Measurements from ENCODE around the gene ZNF365. TPM values are rescaled to one million over a fixed set of nuclear protein-coding genes. Genes with fewer than 3 reads are reported as not detected.

The ZNF365 gene
- total and polyA plus RNA-seq, 2 of the 8 experiments (the other 6 are each of a cell fraction or from before 2014, with no cell fraction given), result 0.41 to 0.43 TPM

GRCh38 chr10:62343000-62343399 is 31.2 kb upstream of the ZNF365 start:
- Histone ChIP-seq H2BK120ac (replicated peaks; ENCODE audit: low read depth, low read length) (no peak overlapping the region), H3K14ac (ENCODE audit: insufficient read length) (no peak overlapping the region), H3K4ac (replicated peaks; ENCODE audit: insufficient read length, low read depth, low read length) (no peak overlapping the region), H2BK20ac (ENCODE audit: low read length) (no peak overlapping the region), H2BK5ac (ENCODE audit: low read depth, low read length) (no peak overlapping the region), H4K20me1 (replicated peaks in 1 of 2; ENCODE audit: control insufficient read depth in 1 of 2, insufficient read depth in 2 of 2, low read length in 2 of 2) (no peaks in the 10 kb centered on the region), H4K91ac (replicated peaks; ENCODE audit: insufficient read length, low read length) (no peak overlapping the region), H3K18ac (ENCODE audit: extremely low read depth, low read length) (no peak overlapping the region), H3K23me2 (ENCODE audit: low read depth, low read length) (no peaks in the 10 kb centered on the region), H4K8ac (ENCODE audit: extremely low read depth, insufficient read depth, low read length) (no peak overlapping the region), H2BK15ac (ENCODE audit: low read length) (no peak overlapping the region), H3K9me3 (ENCODE audit: insufficient read depth in 2 of 2, low read depth in 1 of 2, low read length in 1 of 2) (peaks cover 24 to 30% of the 10 kb centered on the region in 2 experiments; a peak in 3 of 4 replicates), H3K79me2 (ENCODE audit: control insufficient read depth in 1 of 2, insufficient read depth in 2 of 2, low read length in 2 of 2) (no peaks in the 10 kb centered on the region), H3K4me3 (ENCODE audit: extremely low read depth in 1 of 4, insufficient read depth in 2 of 4, low read depth in 3 of 4, low read length in 4 of 4) (no peak overlapping the region), H3K4me1 (replicated peaks in 1 of 4; ENCODE audit: control insufficient read depth in 3 of 4, insufficient read depth in 4 of 4, low read length in 3 of 4) (no peaks in the 10 kb centered on the region), H3K56ac (replicated peaks; ENCODE audit: insufficient read length, low read depth, low read length) (no peak overlapping the region), H3K23ac (ENCODE audit: insufficient read length) (no peak overlapping the region), H3K27ac (ENCODE audit: low read depth, low read length) (no peak overlapping the region), H3K79me1 (ENCODE audit: low read depth, low read length) (no peaks in the 10 kb centered on the region), H3K4me2 (ENCODE audit: insufficient read depth in 1 of 2, low read depth in 2 of 2, low read length in 2 of 2) (no peak overlapping the region), H3K36me3 (ENCODE audit: control insufficient read depth in 2 of 4, insufficient read depth in 4 of 4, low read length in 3 of 4) (no peaks in the 10 kb centered on the region), H2AFZ (ENCODE audit: low read length) (no peak overlapping the region), H2BK12ac (ENCODE audit: low read depth, low read length) (no peak overlapping the region), H4K5ac (ENCODE audit: insufficient read length, low read depth, low read length) (no peak overlapping the region), H3K27me3 (replicated peaks in 1 of 4; ENCODE audit: control insufficient read depth in 3 of 4, extremely low read depth in 1 of 4, insufficient read depth in 3 of 4, low read length in 3 of 4) (no peaks in the 10 kb centered on the region), H3K9ac (replicated peaks in 1 of 4; ENCODE audit: extremely low read depth in 1 of 4, low read depth in 3 of 4, low read length in 3 of 4) (no peak overlapping the region), H2AK5ac (ENCODE audit: low read depth, low read length) (no peak overlapping the region)
- WGBS, 2 experiments (ENCODE audit: extremely low coverage in 1 of 2, insufficient coverage in 1 of 2, insufficient read length in 1 of 2, insufficient replicate concordance in 2 of 2, low coverage in 1 of 2, low lambda C conversion rate in 2 of 2, missing lambda C conversion rate in 1 of 2), result 93% methylated on average over 1 of the region's 1 CpG; no CpG with 5 or more reads in 1 of the 2 experiments
- POLR2A ChIA-PET (ENCODE audit: partially characterized antibody), result no interaction called here
- TF ChIP-seq SIRT6 (IDR thresholded peaks at IDR 0.05; ENCODE audit: low read length) (no peak), SIX5 (IDR thresholded peaks at IDR 0.05; ENCODE audit: low read depth, low read length) (no peak), NRF1 (IDR thresholded peaks at IDR 0.05; ENCODE audit: low read depth, low read length) (no peak), SRF (IDR thresholded peaks at IDR 0.05; ENCODE audit: low read depth, low read length) (no peak), RFX5 (IDR thresholded peaks at IDR 0.05; ENCODE audit: borderline replicate concordance, low read depth, low read length) (no peak), JUND (IDR thresholded peaks at IDR 0.05; ENCODE audit: low read length) (no peak), RBBP5 (IDR thresholded peaks at IDR 0.05; ENCODE audit: borderline replicate concordance, low read depth, low read length) (no peak), EP300 (IDR thresholded peaks at IDR 0.05; ENCODE audit: borderline replicate concordance in 1 of 2, low read depth in 2 of 2, low read length in 2 of 2) (no peak), KDM4A (IDR thresholded peaks at IDR 0.05; ENCODE audit: low read depth, low read length, severe bottlenecking) (no peak), USF2 (IDR thresholded peaks at IDR 0.05; ENCODE audit: low read length) (no peak), CTBP2 (IDR thresholded peaks at IDR 0.05; ENCODE audit: borderline replicate concordance, insufficient read depth, insufficient read length, low read length) (no peak), MAFK (IDR thresholded peaks at IDR 0.05; ENCODE audit: low read depth, low read length) (no peak), CHD1 (IDR thresholded peaks at IDR 0.05; ENCODE audit: low read depth, low read length) (no peak), CEBPB (IDR thresholded peaks at IDR 0.05; ENCODE audit: low read depth, low read length) (no peak)
- DNase-seq (ENCODE audit: low read depth in 1 of 2, low spot score in 2 of 2) (no peak), FAIRE-seq (no peak)
- CTCF ChIA-PET (ENCODE audit: partially characterized antibody), result no interaction called here

Measured in H1 (cell line).